SKM-1 (cell line): ENCODE results near the gene BRD2.

Experiments used
- DNase-seq: peaks from one replicate; lab custom pipeline; 2025; ENCODE audit not compliant: unreplicated experiment; lab: John Stamatoyannopoulos, UW

BRD2 gene

GRCh38 chr6:32971242-32971580 is 2.8 kb downstream of the BRD2 start:
- DNase-seq = no peak

GRCh38 chr6:32971581-32972352 is 3.4 kb downstream of the BRD2 start:
- peak; percentile 94 for DNase-seq

- DNase-seq = peak; percentile 77
Measured at GRCh38 chr6:32972353-32973143, 4.2 kb downstream of the BRD2 start.

GRCh38 chr6:32973144-32974015 is 5.0 kb downstream of the BRD2 start:
- no peak for DNase-seq

- peak; percentile 53 for DNase-seq
Measured at GRCh38 chr6:32974016-32974333, 5.6 kb downstream of the BRD2 start.

- no peak for DNase-seq
Measured at GRCh38 chr6:32974541-32975308, 6.3 kb downstream of the BRD2 start.

GRCh38 chr6:32975886-32976285 is 7.5 kb downstream of the BRD2 start:
- DNase-seq = no peak

- no peak for DNase-seq
Measured at GRCh38 chr6:32976334-32977069, 8.1 kb downstream of the BRD2 start.

- DNase-seq = no peak
Measured at GRCh38 chr6:32977272-32977952, 9.0 kb downstream of the BRD2 start.

- no peak for DNase-seq
Measured at GRCh38 chr6:32977953-32978324, 9.5 kb downstream of the BRD2 start.

GRCh38 chr6:32979720-32980487 is 11.5 kb downstream of the BRD2 start:
- no peak for DNase-seq

- DNase-seq = no peak
Measured at GRCh38 chr6:32980488-32981038, 12.2 kb downstream of the BRD2 start.

GRCh38 chr6:32982084-32982701 is 13.8 kb downstream of the BRD2 start:
- DNase-seq = no peak

GRCh38 chr6:32982702-32983492 is 14.5 kb downstream of the BRD2 start:
- DNase-seq = no peak

GRCh38 chr6:32983493-32983848 is 15.1 kb downstream of the BRD2 start:
- DNase-seq = no peak

- DNase-seq = no peak
Measured at GRCh38 chr6:32983964-32984621, 15.7 kb downstream of the BRD2 start.
